NCI-H82 treated with DMSO at 0.1 percent for 48 hours (cell line): ENCODE results near the gene CCDC179.

Source experiments
- DNase-seq: peaks from one replicate; lab custom pipeline; 2025; ENCODE audit not compliant: unreplicated experiment; lab: John Stamatoyannopoulos, UW

The CCDC179 gene

GRCh38 chr11:22808571-22809197 lies 51.6 kb downstream of the CCDC179 start:
- DNase-seq = no peak

- DNase-seq = no peak
Observed at GRCh38 chr11:22807855-22808570, 52.3 kb downstream of the CCDC179 start.

DNA sequence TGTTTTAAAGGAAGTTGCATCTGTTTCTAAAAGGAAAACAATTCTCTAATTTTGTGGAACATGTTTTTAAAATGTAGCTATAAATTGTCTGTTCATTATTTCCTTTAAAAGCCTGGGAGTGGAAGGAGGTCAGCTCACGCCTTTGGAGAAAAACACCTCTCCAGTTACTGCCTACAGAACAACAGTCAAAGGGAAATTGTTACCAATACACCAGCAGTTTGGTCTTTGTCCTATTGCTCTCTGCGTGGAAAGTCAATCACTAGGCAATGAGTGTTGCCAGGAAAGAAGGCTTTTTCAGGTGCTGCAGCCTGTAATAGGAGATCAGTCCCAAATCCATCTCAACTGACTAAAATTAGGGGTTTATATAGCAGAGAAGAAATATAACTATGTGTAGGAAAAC lies 52.9 kb downstream of the CCDC179 start:
- no peak for DNase-seq

DNA sequence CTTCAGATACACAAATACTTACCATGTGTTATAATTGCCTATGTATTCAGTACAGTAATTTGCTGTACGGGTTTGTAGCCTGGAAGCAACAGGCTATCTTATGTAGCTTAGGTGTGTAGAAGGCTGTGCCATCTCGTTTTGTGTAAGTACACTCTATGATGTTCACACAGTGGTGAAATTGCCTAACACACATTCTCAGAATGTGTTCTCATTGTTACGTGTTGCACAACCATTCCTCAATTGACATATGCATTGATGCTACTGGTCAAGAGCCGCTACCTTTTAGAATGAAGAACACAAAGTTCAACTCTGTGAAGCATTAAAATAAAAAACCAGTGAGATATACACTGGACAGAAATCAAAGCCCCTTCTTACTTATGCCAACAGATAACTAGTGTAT lies 57.4 kb downstream of the CCDC179 start:
- DNase-seq = no peak

DNA sequence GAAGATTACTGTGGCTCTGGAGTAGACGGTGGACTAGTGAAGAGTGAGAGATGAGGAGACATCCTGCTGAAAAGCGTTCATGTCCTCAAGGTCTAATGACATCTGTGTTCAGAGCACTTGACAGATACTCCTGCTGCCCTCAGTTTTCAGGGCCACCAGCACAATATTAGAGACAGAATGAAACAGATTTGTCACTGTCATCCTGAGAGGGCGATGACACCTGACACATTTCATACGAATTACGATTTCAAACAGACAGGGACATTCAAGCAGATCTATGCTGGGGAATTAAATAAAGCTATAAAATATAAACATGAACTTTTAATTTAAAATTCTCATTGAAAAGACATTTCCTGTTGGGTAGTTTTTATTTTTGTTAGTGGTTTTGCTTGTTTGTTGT lies 59.8 kb downstream of the CCDC179 start:
- no peak for DNase-seq

- peak; percentile 65 for DNase-seq
Observed at GRCh38 chr11:22798901-22799300, 61.4 kb downstream of the CCDC179 start.

GRCh38 chr11:22797047-22797446 lies 63.2 kb downstream of the CCDC179 start:
- no peak for DNase-seq
